ENCODE data around the gene CNOT6.

- TF ChIP-seq POLR2AphosphoS5 (IDR thresholded peaks at IDR 0.05; ENCODE audit: low read depth, low read length) = no peak
- TF ChIP-seq TAF1 (IDR thresholded peaks at IDR 0.05; ENCODE audit: borderline replicate concordance, insufficient read depth, low read length) = no peak
- no peak for TF ChIP-seq SIN3A (IDR thresholded peaks at IDR 0.05; ENCODE audit: borderline replicate concordance, insufficient read depth, low read length)
- TF ChIP-seq REST (IDR thresholded peaks at IDR 0.05; ENCODE audit: insufficient read depth in 1 of 2, low read depth in 2 of 2, low read length in 2 of 2) = no peak
Measured at GRCh38 chr5:180598797-180599589, 104.8 kb downstream of the CNOT6 start.
